ENCODE results near the gene RPRM. TPM values are rescaled to one million over a fixed set of nuclear protein-coding genes. Genes with fewer than 3 reads are reported as not detected.
"Not testable (repeated sequence)": the region's sequence is repeated elsewhere in the genome, so short reads cannot be mapped to it uniquely, and the experiment has no call there.

Gene RPRM
- total RNA-seq, 1 donor from 2014 or later, result not detected

DNA sequence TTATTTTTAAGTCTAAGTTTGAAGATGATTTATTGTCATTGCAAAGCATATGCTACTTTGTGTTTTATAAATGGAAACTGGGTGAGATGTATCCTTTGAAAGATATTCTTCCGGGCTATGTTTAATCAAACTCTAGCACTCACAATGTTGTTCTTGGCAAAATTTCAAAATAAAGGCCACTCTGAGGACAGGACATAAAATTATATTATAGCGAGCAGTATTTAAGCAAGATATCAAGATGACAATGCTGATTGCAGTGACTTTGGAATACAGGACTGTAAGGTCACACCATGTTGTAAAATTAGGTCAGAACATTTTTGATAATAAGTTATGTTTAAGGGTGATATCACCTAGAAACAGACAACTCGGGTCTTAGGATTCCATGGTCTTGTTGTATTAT, 14.2 kb downstream of the RPRM start:
- intact Hi-C loops (cut with DNase I), result no loop called here

GRCh38 chr2:153462338-153462859, 16.2 kb downstream of the RPRM start:
- intact Hi-C loops (cut with DNase I), result no loop called here
- no peak for DNase-seq (ENCODE audit: low spot score)

More for the DNA sequence above, 14.2 kb downstream of the RPRM start:
- DNase-seq (ENCODE audit: low spot score), result no peak

DNA sequence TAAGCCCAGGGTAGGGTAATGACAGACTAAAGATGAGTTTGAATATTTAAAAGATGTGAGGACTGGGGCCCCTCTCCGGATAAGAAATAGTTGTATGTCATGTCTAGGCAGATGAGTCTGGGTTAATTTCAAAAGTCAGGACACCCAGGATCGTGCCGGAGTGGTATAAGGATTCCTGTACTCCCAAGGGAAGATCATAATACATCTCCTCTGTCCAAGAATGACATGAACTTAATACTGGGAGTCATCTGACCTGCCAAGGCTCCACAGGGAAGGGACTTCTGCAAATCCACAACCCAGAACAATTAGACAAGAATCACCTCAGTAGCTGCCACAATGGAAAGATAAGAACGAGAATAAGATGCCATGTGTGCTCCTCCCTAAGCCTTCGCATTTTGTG, 17.1 kb downstream of the RPRM start:
- no peak for DNase-seq (ENCODE audit: low spot score)
- intact Hi-C loops (cut with DNase I), result no loop called here

- intact Hi-C loops (cut with DNase I), result no loop called here
- DNase-seq (ENCODE audit: low spot score), result no peak
Observed at GRCh38 chr2:153455861-153456260, 22.7 kb downstream of the RPRM start.

- intact Hi-C loops (cut with DNase I), result no loop called here
- no peak for DNase-seq (ENCODE audit: low spot score)
Observed at GRCh38 chr2:153455403-153455802, 23.2 kb downstream of the RPRM start.

- intact Hi-C loops (cut with DNase I), result no loop called here
- DNase-seq (ENCODE audit: low spot score), result no peak
Observed at GRCh38 chr2:153451611-153452010, 27.0 kb downstream of the RPRM start.

DNA sequence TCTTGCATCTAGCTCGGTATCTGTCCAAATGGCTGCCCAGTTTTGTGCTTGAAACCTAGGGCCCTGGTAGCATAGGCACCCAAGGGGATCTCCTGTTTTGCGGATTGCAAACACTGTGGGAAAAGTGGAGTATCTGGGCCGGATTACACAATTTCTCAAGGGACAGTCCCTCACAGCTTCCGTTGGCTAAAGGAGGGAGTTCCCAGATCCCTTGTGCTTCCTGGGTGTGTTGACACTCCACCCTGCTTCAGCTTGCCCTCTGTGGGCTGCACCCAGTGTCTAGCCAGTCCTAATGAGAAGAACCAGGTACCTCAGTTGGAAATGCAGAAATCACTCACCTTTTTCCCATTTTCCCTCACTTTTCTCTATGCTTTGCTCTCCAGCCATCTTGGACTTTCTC, 35.5 kb downstream of the RPRM start:
- no peak for DNase-seq (ENCODE audit: low spot score)
- intact Hi-C loops (cut with DNase I), result no loop called here

DNA sequence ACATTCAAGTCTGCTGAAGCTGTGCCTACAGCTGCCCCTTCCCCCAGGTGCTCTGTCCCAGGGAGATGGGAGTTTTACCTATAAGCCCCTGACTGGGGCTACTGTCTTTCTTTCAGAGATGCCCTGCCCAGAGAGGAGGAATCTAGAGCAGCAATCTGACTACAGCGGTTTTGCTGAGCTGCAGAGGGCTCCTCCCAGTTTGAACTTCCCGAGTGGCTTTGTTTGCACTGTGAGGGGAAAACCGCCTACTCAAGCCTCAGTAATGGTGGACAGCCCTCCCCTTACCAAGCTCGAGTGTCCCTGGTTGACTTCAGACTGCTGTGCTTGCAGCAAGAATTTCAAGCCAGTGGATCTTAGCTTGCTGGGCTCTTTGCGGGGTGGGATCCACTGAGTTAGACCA, 35.9 kb downstream of the RPRM start:
- DNase-seq (ENCODE audit: low spot score); intact Hi-C loops (cut with DNase I): not testable (repeated sequence)

DNA sequence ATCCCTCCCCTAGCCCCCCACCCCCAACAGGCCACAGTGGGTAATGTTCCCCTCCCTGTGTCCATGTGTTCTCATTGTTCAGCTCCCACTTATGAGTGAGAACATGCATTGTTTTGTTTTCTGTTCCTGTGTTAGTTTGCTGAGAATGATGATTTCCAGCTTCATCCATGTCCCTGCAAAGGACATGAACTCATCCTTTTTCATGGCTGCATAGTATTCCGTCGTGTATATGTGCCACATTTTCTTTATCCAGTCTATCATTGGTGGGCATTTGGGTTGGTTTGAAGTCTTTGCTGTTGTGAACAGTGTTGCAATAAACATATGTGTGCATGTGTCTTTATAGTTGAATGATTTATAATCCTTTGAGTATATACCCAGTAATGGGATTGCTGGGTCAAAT, 38.5 kb downstream of the RPRM start:
- DNase-seq (ENCODE audit: low spot score); intact Hi-C loops (cut with DNase I): not testable (repeated sequence)

DNA sequence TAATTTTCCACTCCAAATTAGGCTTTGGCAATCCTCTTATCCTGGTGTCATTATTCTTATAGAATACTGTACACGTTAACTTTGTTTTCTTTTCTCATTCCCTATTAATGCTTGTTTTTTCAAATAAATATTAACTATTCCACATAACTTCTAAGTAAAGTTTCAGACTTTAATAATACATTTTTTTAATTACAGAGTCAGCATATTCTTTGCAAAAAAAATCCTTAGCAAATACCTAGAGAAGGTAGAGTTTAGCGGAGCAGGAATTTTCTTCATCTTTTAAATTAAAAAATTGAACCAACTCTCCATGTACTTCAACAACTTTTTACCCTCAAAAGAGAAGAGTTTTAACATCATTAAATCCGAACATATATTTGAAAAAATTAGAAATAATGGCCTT, 45.2 kb downstream of the RPRM start:
- intact Hi-C loops (cut with DNase I), result no loop called here
- DNase-seq (ENCODE audit: low spot score), result no peak

DNA sequence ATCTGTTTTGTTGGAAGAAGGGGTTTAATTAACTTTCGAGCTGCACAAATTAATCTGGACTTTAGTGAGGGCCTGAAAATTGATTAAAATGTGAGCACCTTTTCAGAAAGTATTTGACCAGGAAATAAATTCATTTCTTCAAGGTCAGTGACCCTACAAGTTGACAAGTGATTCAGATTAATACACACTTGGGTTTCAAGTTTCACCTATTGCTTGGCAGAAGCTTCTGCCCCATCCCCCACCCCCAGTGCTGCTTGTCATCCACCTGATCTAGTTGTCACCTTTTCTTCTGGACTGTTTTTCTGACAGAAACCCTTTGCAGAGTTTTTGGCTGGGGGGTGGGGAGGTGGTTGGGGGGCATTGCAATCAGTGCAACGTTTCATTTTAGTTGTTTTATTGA, 46.2 kb downstream of the RPRM start:
- intact Hi-C loops (cut with DNase I), result no loop called here
- no peak for DNase-seq (ENCODE audit: low spot score)

- intact Hi-C loops (cut with DNase I), result no loop called here
- DNase-seq (ENCODE audit: low spot score), result no peak
Observed at GRCh38 chr2:153431114-153431513, 47.4 kb downstream of the RPRM start.

Data from cardiac septum (tissue), 1 donor.